DND-41 (cell line): ENCODE measurements around the gene SQSTM1.

ENCODE experiments used
- ATAC-seq: fragments of 200-7000 bp; cut with Tn5 transposase; 3 replicates; pipeline ENCODE4 v1.9.1; 2021; ENCODE audit warnings: low read depth; ENCODE audit not compliant: insufficient read depth
- DNase-seq: peaks from one replicate; pipeline ENCODE4 v3.0.0-alpha.2; 2020
- H2AFZ ChIP-seq: 2 replicates; pipeline ENCODE4 v1.6.0; 2012; ENCODE audit warnings: low read depth, low read length
- H3K27ac ChIP-seq: 2 replicates; pipeline ENCODE4 v1.5.1; 2012; ENCODE audit warnings: low read length, inconsistent platforms
- H3K27me3 ChIP-seq: fragments of 200-600 bp; sonication (generic); 2 replicates; pipeline ENCODE4 v1.6.0; 2012; ENCODE audit warnings: low read length, mild to moderate bottlenecking, inconsistent platforms; ENCODE audit not compliant: insufficient read depth, poor library complexity
- H3K36me3 ChIP-seq: 2 replicates; pipeline ENCODE4 v1.5.1; 2012; ENCODE audit warnings: low read length, inconsistent platforms; ENCODE audit not compliant: insufficient read depth
- H3K4me1 ChIP-seq: 2 replicates; pipeline ENCODE4 v1.5.1; 2012; ENCODE audit warnings: mild to moderate bottlenecking, low read length; ENCODE audit not compliant: insufficient read depth
- H3K4me2 ChIP-seq: 2 replicates; pipeline ENCODE4 v1.6.0; 2012; ENCODE audit warnings: mild to moderate bottlenecking, moderate library complexity, low read length, inconsistent platforms; ENCODE audit not compliant: insufficient read depth
- H3K4me3 ChIP-seq, 2 experiments: fragments of 200-600 bp in 1 of 2; shearing (Covaris generic) in 1 of 2; 2 replicates each; pipeline ENCODE4 v1.5.1; 2012 to 2016; ENCODE audit warnings: inconsistent platforms in 2 of 2, low read length in 2 of 2, mild to moderate bottlenecking in 2 of 2, low read depth in 1 of 2, moderate library complexity in 1 of 2
- H3K79me2 ChIP-seq: 2 replicates; pipeline ENCODE4 v1.6.0; 2012; ENCODE audit warnings: low read length, inconsistent platforms; ENCODE audit not compliant: insufficient read depth
- H3K9ac ChIP-seq: 2 replicates; pipeline ENCODE4 v1.6.0; 2012; ENCODE audit warnings: low read depth, mild to moderate bottlenecking, inconsistent platforms, low read length, moderate library complexity
- H3K9me3 ChIP-seq: 2 replicates; pipeline ENCODE4 v1.5.1; 2012; ENCODE audit warnings: low read length, moderate library complexity, mild to moderate bottlenecking, inconsistent platforms; ENCODE audit not compliant: insufficient read depth, severe bottlenecking
- H4K20me1 ChIP-seq: 2 replicates; pipeline ENCODE4 v1.6.0; 2012; ENCODE audit warnings: low read length; ENCODE audit not compliant: insufficient read depth
- CTCF ChIP-seq: IDR thresholded peaks from 2 replicates; pipeline ENCODE4 v1.5.1; 2012; ENCODE audit warnings: borderline replicate concordance, low read length, moderate library complexity, mild to moderate bottlenecking; ENCODE audit not compliant: poor library complexity, severe bottlenecking; ENCODE audit errors: extremely low read depth
- EZH2 ChIP-seq: IDR thresholded peaks from 3 replicates; pipeline ENCODE4 v1.6.1; 2012; ENCODE audit warnings: borderline replicate concordance, low read depth, mild to moderate bottlenecking, moderate library complexity, low read length, inconsistent platforms; ENCODE audit not compliant: severe bottlenecking

The SQSTM1 gene

GRCh38 chr5:179880066-179880650, 59.5 kb downstream of the SQSTM1 start:
- Histone ChIP-seq H3K4me1 (no peaks in the 10 kb centered on the region), H3K27me3 (no peaks in the 10 kb centered on the region), H3K9me3 (peaks cover 18% of the 10 kb centered on the region), H4K20me1 (no peaks in the 10 kb centered on the region), H3K9ac (no peak overlapping the region), H3K27ac (no peak overlapping the region), H3K4me2 (no peak overlapping the region), H2AFZ (no peak overlapping the region), H3K4me3 (no peak overlapping the region), H3K79me2 (no peaks in the 10 kb centered on the region), H3K36me3 (peaks cover 84% of the 10 kb centered on the region)
- DNase-seq: no peak
- ATAC-seq: no peak; the same call in 1 of the 3 replicates
- TF ChIP-seq CTCF (no peak), EZH2 (no peak)

GRCh38 chr5:179880848-179881590, 60.3 kb downstream of the SQSTM1 start:
- TF ChIP-seq EZH2 (no peak), CTCF (no peak)
- Histone ChIP-seq H3K9ac (no peak overlapping the region), H2AFZ (no peak overlapping the region)

GRCh38 chr5:179882338-179882737, 61.6 kb downstream of the SQSTM1 start:
- TF ChIP-seq EZH2 (no peak), CTCF (no peak)
- Histone ChIP-seq H3K4me1 (no peaks in the 10 kb centered on the region), H3K9me3 (peaks cover 27% of the 10 kb centered on the region), H3K4me3 (no peak overlapping the region), H3K27me3 (no peaks in the 10 kb centered on the region), H3K9ac (no peak overlapping the region), H3K4me2 (no peak overlapping the region), H3K27ac (no peak overlapping the region), H3K79me2 (no peaks in the 10 kb centered on the region), H3K36me3 (peaks cover 86% of the 10 kb centered on the region), H2AFZ (no peak overlapping the region), H4K20me1 (no peaks in the 10 kb centered on the region)
- DNase-seq (no peak), ATAC-seq (no peak)

More at GRCh38 chr5:179880848-179881590, 60.3 kb downstream of the SQSTM1 start:
- no peak for DNase-seq
- no peaks in the 10 kb centered on the region for H4K20me1 ChIP-seq
- no peaks in the 10 kb centered on the region for H3K27me3 ChIP-seq
- no peaks in the 10 kb centered on the region for H3K79me2 ChIP-seq
- no peaks in the 10 kb centered on the region for H3K4me1 ChIP-seq
- no peak overlapping the region for H3K4me3 ChIP-seq
- H3K36me3 ChIP-seq: peaks cover 84% of the 10 kb centered on the region
- no peak overlapping the region for H3K4me2 ChIP-seq
- H3K27ac ChIP-seq: no peak overlapping the region
- peaks cover 24% of the 10 kb centered on the region for H3K9me3 ChIP-seq
- ATAC-seq: no peak
